ENCODE measurements around the gene OR4F17.
"Not testable (repeated sequence)": the region's sequence is repeated elsewhere in the genome, so short reads cannot be mapped to it uniquely, and the experiment has no call there.

The OR4F17 gene, protein sequence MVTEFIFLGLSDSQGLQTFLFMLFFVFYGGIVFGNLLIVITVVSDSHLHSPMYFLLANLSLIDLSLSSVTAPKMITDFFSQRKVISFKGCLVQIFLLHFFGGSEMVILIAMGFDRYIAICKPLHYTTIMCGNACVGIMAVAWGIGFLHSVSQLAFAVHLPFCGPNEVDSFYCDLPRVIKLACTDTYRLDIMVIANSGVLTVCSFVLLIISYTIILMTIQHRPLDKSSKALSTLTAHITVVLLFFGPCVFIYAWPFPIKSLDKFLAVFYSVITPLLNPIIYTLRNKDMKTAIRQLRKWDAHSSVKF

DNA sequence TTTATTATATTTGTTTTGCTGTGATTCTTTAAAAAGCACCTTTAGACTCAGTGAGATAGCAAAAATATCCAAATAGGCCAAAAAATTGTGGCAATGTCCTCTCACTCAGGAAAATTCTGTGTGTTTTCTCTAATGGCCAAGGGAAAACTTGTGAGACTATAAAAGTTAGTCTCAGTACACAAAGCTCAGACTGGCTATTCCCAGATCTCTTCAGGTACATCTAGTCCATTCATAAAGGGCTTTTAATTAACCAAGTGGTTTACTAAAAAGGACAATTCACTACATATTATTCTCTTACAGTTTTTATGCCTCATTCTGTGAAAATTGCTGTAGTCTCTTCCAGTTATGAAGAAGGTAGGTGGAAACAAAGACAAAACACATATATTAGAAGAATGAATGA is at the start of gene OR4F17:
OR4F17 (plus strand) TSS at position 301 of the 400 bp plus-strand sequence. CDS start 3,575 bp downstream, outside the sequence.
- not testable (repeated sequence) for DNase-seq (ENCODE audit: low read depth in 2 of 2)

DNA sequence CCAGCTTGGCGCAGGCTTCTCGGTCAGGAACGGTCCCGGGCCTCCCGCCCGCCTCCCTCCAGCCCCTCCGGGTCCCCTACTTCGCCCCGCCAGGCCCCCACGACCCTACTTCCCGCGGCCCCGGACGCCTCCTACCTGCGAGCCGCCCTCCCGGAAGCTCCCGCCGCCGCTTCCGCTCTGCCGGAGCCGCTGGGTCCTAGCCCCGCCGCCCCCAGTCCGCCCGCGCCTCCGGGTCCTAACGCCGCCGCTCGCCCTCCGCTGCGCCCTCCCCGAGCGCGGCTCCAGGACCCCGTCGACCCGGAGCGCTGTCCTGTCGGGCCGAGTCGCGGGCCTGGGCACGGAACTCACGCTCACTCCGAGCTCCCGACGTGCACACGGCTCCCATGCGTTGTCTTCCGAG is 36.1 kb upstream of the OR4F17 start:
- DNase-seq (ENCODE audit: low read depth in 2 of 2), result peak in 1 of 2 donors; percentile 4

DNA sequence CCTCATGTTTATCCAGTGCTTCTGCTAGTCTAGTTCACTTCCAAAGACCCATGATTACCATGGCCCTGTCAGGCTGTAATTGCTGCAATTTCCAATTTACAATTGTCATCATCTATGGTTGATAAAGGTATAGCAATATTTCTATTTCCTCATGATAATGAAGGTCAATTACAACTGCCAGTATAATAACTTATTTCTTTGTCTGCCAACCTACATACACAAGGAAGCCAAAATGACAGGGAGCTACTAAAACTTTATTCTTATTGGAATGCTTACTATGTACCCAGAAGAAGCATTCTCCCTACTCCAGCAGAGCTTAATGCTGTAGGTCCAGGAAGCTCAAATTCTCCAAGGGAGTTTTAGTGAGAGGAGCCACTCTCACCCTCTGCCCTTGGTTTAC is 24.0 kb upstream of the OR4F17 start:
- not testable (repeated sequence) for DNase-seq (ENCODE audit: low read depth in 2 of 2)

GRCh38 chr19:83626-84025 is 23.3 kb upstream of the OR4F17 start:
- DNase-seq (ENCODE audit: low read depth in 2 of 2), result not testable (repeated sequence)

DNA sequence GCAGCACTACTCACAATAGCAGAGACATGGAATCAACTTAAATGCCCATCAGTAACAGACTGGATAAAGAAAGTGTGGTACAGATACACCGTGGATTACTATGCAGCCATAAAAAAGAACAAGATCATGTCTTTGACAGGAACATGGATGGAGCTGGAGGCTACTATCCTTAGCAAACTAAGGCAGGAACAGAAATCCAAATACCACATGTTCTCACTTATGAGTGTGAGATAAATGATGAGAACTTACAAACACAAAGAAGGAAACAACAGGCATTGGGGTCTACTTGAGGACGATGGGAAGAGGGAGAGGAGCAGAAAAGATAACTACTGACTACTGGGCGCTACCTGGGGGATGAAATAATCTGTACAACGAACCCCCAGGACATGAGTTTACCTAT is 16.2 kb upstream of the OR4F17 start:
- not testable (repeated sequence) for DNase-seq (ENCODE audit: low read depth in 2 of 2)

- DNase-seq (ENCODE audit: low read depth in 2 of 2), result not testable (repeated sequence)
These were observed 12.1 kb upstream of the OR4F17 start for GRCh38 chr19:94794-95193.

DNA sequence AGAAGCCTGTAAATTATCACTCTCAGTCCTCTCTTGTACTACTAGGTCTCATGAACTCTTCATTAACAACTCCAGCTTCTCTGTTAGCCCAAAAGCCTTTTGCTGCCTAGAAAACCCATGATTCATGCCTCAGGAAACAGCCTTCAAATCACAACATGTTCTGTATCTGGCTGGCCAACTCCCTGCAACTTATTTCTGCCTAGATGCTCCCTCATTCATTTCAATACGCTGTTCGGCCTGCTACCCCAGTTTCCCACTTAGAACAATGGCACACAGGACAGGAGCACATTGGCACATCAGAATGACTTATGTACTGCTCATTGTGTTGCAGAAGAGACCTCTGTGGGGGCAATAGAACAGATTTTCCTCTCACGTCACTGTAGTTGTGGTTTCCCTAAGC is 9.3 kb upstream of the OR4F17 start:
- not testable (repeated sequence) for DNase-seq (ENCODE audit: low read depth in 2 of 2)

DNA sequence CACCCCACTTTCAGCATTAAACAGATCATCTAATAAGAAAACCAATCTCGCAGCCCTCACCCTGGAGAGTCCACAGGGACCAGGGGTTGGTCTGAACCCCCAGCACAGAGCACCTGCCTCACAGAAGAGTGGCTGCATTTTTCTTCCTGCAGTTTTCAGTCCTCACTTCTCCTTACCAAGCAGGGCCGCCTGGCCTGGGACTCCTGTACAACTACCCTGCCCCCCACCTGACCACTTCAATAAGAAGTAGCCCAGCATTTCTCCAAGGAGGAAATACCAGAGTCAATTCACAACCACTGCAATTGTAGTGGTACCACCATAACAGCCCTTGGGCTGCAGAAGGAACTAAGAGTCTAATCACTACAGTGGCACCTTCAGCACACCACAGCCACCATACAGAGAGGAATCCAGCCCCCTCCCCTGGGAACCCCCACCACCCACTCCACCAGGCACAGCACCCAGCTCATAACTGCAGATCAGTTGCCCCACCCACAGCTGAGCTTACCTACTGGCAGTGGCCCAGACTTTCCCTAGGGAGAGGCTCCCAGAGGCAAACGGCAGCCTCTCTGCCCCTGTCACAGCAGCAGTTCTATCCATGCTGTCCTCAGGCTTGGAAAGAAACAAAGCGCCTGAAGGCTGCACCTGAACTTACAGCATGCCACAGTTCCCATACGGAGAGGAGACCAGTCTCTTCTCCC is 13.7 kb downstream of the OR4F17 start:
- DNase-seq (ENCODE audit: low read depth in 2 of 2), result not testable (repeated sequence)
